ENCODE measurements around the gene KLHDC7B.

Gene KLHDC7B

GRCh38 chr22:50599816-50600455, 54.2 kb downstream of the KLHDC7B start:
- peak; percentile 28 for DNase-seq

- no peak for DNase-seq
Observed at GRCh38 chr22:50600538-50600937, 54.8 kb downstream of the KLHDC7B start, which contains the start of gene MAPK8IP2. Gene MAPK8IP2 (plus strand): TSS chr22:50600793. CDS start chr22:50600819, 26 bp downstream.

Measured in fibroblast of skin of right quadriceps (primary cell).